HG02571 (cell line): ENCODE measurements around the gene TTL.
"Not testable (repeated sequence)": the region's sequence is repeated elsewhere in the genome, so short reads cannot be mapped to it uniquely, and the experiment has no call there.

Experiments used
- ATAC-seq: cut with Tn5 transposase; IDR thresholded peaks from one replicate; pipeline ENCODE4 v1.9.1; 2021; ENCODE audit warnings: mild to moderate bottlenecking, moderate library complexity; ENCODE audit not compliant: unreplicated experiment

Gene TTL

DNA sequence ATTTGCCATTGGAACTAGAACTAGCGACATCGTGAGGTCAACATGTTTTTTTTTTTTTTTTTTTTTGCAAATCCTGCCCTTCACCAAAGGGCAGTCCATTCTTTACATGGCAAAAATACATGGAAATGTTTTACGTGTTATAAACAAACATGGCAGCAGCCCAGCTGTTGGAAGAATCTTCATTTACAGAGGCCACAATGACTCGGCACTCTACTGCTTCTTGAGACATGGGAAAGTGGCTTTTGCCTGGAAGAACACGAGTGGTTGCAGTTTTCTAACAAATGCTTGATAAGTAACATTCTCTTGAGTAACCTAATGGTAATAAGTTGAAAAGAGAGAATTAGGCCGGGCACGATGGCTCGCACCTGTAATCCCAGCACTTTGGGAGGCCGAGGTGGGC, 37.5 kb downstream of the TTL start:
- ATAC-seq, result no peak

DNA sequence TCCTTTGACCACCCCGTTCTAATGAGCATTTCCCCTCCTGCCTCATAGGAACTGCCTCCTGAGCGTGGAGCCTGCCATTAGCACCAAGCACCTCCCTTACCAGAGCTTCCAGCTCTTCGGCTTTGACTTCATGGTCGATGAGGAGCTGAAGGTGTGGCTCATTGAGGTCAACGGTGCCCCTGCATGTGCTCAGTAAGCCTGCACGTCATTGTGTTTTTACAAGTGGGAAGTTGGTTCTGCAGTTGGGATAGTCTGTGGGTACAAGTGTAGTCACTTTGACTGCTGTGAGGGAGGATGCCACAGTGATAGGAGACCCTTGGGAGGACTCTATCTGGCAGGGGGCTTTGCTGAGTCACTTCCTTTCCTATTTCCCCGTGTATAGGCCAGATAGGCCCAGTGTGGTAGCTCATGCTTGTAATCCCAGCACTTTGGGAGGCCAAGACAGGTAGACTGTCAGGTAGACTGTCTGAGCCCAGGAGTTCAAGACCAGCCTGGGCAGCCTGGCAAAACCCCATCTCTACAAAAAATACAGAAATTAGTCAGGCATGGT, 38.4 kb downstream of the TTL start:
- ATAC-seq, result no peak

DNA sequence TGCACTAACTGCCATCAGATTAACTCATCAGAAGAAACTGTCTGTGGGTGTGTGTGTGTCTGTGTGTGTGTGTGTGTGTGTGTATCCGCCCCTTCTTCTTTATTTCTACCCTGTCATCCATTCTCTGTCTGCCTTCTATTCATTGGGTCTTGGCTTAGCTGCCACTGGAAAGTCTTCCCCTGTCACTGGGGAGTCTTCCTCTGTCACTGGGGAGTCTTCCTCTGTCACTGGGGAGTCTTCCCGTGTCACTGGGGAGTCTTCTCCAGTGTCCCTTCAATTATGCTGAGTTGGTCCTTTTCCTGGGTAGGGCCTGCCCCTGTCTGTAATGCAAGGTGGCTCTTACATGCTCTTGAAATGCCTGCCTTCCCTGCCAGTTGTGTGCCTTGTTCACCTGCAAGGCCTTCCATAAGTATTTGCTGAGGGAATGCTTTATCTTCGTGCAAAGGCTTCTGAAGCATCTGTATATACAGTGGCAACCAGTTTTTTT, 41.4 kb downstream of the TTL start:
- ATAC-seq, result no peak

DNA sequence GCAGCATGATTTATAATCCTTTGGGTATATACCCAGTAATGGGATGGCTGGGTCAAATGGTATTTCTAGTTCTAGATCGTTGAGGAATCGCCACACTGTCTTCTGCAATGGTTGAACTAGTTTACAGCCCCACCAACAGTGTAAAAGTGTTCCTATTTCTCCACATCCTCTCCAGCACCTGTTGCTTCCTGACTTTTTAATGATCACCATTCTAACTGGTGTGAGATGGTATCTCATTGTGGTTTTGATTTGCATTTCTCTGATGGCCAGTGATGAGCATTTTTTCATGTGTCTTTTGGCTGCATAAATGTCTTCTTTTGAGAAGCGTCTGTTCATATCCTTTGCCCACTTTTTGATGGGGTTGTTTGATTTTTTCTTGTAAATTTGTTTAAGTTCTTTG, 42.3 kb downstream of the TTL start:
- not testable (repeated sequence) for ATAC-seq

DNA sequence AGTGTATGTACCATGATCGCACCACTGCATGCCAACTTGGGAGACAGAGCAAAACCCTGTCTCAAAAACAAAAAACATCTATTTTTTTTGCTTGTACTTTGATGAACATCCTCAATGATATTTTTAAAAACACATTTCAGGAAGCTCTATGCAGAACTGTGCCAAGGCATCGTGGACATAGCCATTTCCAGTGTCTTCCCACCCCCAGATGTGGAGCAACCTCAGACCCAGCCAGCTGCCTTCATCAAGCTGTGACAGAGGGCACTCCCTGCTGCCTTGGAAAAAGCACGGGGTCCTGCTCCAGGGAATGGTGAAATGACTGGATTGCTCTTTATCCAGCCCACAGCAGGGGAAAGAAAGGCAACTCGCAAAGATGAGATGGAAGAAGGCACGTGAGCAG, 46.6 kb downstream of the TTL start:
- no peak for ATAC-seq

DNA sequence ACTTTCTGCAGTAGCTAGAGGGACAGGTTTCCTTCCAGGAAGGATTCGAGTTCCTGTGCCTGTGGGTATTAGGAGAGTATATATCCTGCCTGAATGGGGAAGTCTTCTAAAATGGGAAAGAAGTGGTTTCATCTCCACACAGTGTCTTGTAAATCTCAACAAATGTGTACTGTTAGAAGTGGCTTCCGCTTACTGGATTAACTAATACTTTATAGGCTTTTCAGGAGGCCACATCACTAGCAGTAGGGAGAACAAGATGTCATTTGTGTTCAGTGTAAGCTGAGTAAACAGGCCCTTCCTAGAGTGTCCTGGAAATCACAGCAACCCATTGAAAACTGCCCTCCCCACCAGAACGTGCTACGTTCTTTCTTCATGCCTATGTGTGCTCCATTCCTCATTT, 47.8 kb downstream of the TTL start:
- ATAC-seq, result no peak

DNA sequence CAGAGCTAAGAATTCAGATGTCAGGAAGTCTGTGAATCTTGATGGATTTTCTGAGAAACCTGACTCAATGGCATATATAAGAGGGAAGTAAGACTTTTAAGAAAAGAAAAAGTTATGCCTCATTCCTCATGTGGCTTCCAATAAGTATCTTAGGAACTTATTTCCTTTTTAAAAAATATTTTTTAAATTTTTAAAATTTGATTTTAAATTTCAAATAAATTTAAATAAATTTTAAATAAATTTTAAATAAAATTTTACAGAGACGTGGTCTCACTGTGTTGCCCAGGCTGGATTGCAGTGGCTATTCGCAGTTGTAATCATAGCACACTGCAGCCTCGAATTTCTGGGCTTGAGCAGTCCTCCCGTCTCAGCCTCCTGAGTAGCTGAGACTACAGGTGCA, 48.8 kb downstream of the TTL start:
- ATAC-seq, result no peak

DNA sequence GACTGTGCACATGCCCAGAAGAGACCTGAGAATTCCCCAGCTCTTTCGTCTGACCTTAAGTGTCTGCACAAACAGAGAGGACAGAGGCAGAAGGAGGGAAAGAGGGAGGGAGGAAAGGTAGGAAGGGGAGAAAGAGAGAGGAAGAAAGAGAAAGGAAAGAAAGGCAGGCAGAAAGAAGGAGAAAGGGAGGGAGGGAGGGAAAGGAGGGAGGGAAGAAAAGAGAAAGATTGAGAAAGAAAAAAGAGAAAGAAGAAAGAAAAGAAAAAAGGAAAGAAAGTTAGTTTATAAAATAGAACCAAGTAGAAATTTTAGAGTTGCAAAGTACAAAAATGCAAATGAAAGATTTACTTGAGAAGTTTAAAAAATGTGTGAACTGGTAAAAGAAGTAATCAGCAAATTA, 52.9 kb downstream of the TTL start:
- ATAC-seq, result no peak

DNA sequence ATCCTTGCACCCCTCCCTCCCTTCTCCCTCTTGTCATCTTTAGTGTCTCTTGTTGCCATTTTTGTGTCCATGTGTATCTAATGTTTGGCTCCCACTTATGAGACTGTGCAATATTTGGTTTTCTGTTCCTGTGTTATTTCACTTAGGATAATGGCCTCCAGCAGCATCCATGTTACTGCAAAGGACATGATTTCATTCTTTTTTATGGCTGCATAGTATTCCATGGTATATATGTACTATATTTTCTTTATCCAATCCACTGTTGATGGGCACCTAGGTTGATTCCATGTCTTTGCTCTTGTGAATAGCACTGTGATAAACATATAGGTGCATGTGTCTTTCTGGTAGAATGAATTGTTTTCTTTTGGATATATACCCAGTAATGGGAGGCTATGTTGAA, 54.7 kb downstream of the TTL start:
- not testable (repeated sequence) for ATAC-seq

DNA sequence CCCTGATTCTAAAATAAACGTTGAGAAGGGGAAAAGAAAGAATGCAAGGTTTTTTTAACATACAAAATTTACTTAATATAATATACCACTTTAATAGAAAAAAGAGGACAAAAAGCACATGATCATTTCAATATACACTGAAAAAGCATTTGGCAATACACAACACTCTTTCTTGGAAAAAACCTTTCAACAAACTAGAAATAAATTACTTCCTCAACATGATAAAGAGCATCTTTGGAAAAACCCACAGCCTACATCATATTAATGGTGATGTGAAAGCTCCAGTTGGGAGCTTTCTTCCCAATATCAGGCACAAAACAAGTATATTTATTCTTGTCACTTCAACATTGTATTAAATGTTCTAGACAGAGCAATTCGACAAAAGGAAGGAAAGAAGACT, 57.4 kb downstream of the TTL start:
- no peak for ATAC-seq

DNA sequence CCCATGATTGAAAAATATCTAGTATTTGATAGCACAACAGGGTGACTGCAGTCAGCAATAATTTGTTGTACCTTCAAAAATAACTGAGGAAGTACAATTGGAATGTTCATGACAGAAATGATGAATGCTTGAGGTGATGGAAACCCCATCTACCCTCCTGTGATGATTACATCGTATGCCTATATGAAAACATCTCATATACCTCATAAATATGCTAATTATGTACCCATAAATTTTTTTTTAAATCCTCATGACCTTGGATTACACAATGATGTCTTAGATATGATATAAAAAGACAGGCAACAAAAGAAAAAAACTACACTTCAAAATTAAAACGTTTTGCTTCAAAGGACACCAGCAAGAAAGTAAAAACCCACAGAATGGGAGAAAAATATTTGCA, 59.0 kb downstream of the TTL start:
- no peak for ATAC-seq

DNA sequence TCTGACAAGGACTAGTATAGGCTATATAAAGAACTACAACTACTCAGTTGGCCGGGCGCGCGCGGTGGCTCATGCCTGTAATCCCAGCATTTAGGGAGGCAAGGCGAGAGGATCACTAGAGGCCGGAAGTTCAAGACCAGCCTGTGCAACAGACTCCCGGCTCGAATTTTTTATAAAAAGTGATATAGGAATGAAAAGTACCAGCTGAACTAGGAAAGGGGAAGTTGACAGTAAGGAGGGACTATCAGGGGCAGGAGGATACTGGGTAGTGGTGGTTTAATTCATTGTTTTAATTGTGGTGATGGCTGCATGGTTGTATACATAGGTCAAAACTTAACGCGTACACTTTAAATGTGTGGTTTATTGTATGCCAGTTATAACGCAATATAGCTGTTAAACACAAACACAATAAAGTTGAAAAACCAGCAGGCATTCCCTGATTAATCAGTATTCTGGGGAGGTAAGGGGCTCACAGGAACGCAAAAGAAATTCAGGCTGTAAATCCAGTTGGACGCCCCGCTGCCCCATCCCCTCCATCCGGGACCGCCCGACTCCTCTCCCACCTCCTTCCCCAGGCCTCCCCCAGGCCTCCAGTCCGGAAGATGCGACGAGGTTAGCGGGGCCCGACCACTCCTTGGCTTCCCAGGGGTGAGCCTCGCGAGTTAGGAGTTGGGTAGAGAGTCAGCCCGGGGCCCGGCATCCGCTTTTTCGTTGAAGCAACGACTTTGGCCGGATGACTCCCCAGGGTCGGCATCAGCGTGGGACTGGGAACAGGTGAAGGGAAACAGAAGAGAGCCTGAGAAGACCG, 59.6 kb downstream of the TTL start:
- peak; percentile 68 for ATAC-seq

DNA sequence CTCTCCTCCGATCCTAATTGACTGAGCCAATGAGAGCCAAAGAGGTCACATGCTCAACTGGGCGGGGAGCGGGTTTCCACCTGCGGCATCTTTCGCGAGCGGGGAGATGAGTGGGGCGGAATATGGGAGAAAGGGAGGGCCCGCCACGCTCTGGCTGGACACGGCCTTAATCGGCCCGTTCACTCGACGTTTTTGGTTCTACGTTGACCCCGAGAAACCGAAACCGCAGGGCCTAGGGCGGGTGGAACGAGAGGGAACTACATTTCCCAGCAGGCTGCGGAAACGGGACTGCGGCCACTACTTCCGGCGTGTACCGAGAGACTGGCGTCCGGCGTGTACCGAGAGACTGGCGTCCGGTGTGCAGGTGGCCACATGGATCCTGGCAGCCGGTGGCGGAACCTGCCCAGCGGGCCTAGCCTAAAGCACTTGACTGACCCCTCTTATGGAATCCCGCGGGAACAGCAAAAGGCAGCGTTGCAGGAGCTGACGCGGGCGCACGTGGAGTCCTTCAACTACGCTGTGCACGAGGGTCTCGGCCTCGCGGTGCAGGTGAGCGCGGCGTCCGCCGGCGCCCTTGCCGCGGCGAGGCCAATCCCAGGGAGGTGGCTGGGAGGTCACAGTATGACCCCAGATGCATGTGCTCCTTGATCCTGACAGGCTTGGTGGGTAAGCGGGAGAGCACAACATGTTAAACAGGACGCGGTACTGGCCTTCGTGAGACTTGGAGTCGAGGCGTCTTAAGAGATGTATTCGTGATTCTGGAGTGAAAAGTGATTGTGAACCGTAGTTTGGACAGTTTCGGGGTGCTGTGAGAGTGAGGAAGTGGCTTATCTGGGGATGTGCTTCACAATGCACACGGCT, 60.4 kb downstream of the TTL start, which contains the start of gene POLR1B:
Gene POLR1B, plus strand, starts transcription at position 343 of the 861 bp plus-strand sequence. Its CDS starts 30 bp downstream, at position 373.
- peak; percentile 82 for ATAC-seq

DNA sequence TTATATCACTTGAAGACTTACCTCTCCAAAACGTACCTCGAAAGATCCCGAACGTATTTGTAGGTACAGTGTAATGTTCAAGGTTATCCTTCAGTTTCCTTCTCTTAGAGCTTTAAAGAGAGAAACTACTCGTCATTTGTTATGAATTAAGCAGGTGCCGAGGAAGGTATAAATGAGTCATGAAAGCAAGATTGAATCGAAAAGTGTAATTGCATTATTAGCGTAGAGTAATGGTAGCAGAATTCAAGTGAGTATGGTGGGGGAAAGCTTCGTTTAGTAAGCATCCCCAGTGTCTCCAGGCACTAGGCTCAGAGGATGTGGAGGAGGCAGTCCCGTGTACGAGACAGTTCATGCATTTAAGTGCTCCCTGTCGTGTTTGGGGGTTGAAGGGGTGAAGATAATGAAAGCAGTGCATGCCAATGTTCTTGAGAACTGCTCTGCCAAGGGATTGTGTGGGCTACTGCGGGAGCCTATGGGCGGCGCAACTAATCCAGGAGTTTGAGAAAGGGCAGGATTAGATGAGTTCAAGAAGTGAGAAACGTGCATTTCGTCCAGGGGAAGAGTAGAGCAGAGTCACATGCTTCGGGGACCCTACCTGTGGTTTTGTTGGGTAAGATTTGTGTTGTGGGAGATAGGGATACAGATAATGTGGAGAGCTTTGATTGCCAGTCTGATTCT, 61.2 kb downstream of the TTL start:
- ATAC-seq, result no peak

DNA sequence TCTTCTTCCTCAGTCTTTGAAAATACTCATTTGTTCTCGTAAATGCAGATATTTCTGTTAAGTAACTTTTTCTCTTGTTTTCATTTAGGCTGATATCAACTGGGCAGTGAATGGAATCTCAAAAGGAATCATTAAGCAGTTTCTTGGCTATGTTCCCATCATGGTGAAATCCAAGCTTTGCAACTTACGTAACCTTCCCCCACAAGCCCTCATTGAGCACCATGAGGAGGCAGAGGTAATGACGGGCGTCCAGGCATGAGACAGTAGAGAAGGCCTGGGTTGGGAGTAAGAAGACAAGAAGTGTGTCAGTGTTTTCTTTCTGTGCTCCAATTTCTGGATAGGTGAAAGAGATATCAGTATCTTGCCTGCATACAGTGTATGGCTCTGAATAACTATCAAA, 65.4 kb downstream of the TTL start:
- no peak for ATAC-seq

DNA sequence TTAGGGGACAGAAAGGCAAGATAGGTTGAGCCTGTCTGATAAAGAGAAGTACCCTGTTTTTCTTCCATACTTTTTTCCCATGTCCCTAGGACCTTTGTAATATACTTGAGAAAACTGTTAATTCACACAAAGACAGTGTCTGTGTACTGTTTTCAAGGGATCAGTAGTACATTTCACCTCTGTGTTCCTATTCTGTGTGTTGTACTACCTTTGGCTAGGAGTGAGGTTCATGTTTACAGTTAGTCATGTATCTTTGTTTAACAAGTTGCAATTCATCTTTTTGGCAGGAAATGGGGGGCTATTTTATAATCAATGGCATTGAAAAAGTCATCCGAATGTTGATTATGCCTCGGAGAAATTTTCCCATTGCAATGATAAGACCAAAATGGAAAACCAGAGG, 67.0 kb downstream of the TTL start:
- no peak for ATAC-seq

DNA sequence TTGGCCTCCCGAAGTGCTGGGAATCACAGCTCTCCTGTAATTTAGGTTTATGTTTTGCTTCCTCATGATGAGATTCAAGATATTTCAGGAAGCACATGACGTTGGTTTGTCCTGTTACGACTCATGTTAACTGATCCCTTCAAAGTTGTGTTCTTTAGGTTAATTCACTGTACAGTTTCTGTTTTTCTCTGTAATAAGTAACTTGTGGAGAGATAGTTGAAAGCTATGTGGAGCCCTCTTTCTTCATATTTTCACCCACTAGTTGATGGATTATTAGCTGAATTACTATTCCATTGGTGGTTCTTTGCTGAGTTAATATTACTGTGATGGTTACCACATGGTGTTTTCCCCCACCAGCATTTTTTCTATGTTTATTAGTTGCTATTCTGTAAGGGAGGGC, 84.1 kb downstream of the TTL start:
- ATAC-seq, result no peak

DNA sequence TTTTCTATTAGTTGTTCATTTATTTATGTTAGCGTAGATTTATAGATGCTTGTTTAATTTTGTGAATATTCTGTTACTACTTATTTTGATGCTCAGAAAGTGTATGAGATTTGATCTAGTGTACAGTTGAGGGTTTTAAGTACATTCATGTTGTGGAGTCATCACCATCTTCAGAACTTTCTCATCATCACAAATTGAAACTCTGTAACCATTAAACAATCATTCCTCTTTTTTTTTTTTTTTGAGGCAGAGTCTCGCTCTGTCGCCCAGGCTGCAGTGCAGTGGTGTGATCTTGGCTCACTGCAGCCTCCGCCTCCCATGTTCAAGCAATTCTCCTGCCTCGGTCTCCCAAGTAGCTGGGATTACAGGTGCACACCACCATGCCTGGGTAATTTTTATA, 84.6 kb downstream of the TTL start:
- not testable (repeated sequence) for ATAC-seq

DNA sequence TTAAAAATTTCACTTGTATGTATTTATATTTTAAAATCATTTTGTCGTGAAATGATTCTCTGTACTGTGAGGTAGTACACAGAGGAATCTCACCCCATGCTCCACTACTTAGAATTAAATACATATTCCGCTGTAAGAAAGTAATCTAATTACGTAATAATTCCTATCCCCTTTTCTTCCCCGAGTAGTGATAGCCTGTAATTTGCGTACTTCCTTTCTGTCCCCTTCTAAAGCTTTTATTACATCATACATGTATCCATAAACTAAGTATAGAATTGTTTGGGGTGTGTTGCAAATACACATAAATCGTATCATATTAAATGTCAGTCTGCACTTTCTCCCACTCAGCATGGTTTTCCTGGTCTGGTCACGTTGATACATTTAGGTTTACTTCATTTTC, 90.0 kb downstream of the TTL start:
- no peak for ATAC-seq

DNA sequence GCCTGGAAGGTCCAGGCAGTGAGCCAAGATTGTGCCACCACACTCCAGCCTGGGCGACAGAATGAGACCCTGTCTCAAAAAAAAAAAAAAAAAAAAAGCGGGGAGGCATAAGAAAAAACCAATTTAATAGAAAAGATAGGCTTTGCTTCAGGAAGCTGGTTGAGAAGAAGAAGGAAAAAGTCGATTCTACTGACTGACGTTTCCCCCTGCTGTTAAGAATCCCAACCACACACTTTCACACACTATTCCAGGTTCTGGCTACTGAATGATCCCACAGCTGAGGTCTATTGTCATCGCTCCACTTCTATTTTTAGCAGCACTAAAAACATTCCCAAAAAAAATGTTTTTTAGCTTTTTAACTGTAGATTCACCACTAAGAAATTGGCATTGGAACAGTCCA, 95.8 kb downstream of the TTL start:
- no peak for ATAC-seq

DNA sequence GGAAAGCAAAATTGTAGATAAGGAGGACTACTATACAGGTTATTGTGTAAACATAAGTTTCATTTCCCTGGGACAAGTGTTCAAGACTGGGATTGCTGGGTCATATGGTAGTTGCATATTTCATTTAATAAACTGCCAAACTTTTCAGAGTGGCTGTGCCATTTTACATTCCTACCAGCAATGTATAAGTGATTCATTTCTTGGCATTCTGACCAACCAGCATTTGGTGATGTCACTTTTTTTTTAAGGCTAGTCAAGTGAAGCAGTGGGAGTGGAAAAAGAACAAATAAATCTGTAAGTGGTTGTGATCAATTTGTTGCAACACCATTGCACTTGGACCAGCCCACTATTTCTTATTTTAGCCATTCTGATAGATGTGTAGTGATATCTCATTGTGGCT, 97.3 kb downstream of the TTL start:
- ATAC-seq, result no peak
